HUES48 (cell line): Measurements from ENCODE around the gene NALCN.

ENCODE experiments used
- H3K27ac ChIP-seq: one replicate; pipeline ENCODE4 v1.7.0; 2013; ENCODE audit warnings: low read depth, low read length, inconsistent platforms
- H3K27me3 ChIP-seq: 2 replicates; pipeline ENCODE4 v1.6.1; 2013; ENCODE audit warnings: mild to moderate bottlenecking, low read length; ENCODE audit not compliant: control insufficient read depth, insufficient read depth
- H3K36me3 ChIP-seq: 2 replicates; pipeline ENCODE4 v1.6.1; 2013; ENCODE audit warnings: low read length; ENCODE audit not compliant: control insufficient read depth, insufficient read depth
- H3K4me1 ChIP-seq: 2 replicates; pipeline ENCODE4 v1.6.1; 2013; ENCODE audit warnings: mild to moderate bottlenecking, low read length; ENCODE audit not compliant: control insufficient read depth, insufficient read depth
- H3K4me3 ChIP-seq: 2 replicates; pipeline ENCODE4 v1.5.1; 2013; ENCODE audit warnings: mild to moderate bottlenecking, low read depth, low read length
- H3K9ac ChIP-seq: 2 replicates; pipeline ENCODE4 v1.6.1; 2013; ENCODE audit warnings: mild to moderate bottlenecking, low read depth, low read length, moderate library complexity
- H3K9me3 ChIP-seq: 2 replicates; pipeline ENCODE4 v1.6.1; 2013; ENCODE audit warnings: low read length; ENCODE audit not compliant: control insufficient read depth, insufficient read depth

The NALCN gene

GRCh38 chr13:101082441-101082840 is 333.9 kb downstream of the NALCN start:
- no peaks in the 10 kb centered on the region for H3K4me1 ChIP-seq
- peaks cover 4% of the 10 kb centered on the region; the same call in 1 of the 2 replicates for H3K9me3 ChIP-seq
- H3K27me3 ChIP-seq, result no peaks in the 10 kb centered on the region
- H3K27ac ChIP-seq, result no peak overlapping the region
- no peaks in the 10 kb centered on the region for H3K36me3 ChIP-seq
- H3K4me3 ChIP-seq, result no peak overlapping the region
- no peak overlapping the region for H3K9ac ChIP-seq

- Histone ChIP-seq H3K27ac (no peak overlapping the region), H3K27me3 (no peaks in the 10 kb centered on the region), H3K36me3 (no peaks in the 10 kb centered on the region), H3K9me3 (peaks cover 4% of the 10 kb centered on the region; the same call in 1 of the 2 replicates), H3K9ac (no peak overlapping the region), H3K4me3 (no peak overlapping the region), H3K4me1 (no peaks in the 10 kb centered on the region)
Observed at GRCh38 chr13:101080616-101081015, 335.7 kb downstream of the NALCN start.

GRCh38 chr13:101065329-101065728 is 351.0 kb downstream of the NALCN start:
- Histone ChIP-seq H3K4me1 (no peaks in the 10 kb centered on the region), H3K4me3 (no peak overlapping the region), H3K9ac (no peak overlapping the region), H3K9me3 (no peaks in the 10 kb centered on the region), H3K36me3 (no peaks in the 10 kb centered on the region), H3K27me3 (no peaks in the 10 kb centered on the region), H3K27ac (no peak overlapping the region)

- no peaks in the 10 kb centered on the region for H3K9me3 ChIP-seq
- no peak overlapping the region for H3K9ac ChIP-seq
- H3K27me3 ChIP-seq, result no peaks in the 10 kb centered on the region
- no peak overlapping the region for H3K27ac ChIP-seq
- H3K36me3 ChIP-seq, result no peaks in the 10 kb centered on the region
- H3K4me3 ChIP-seq, result no peak overlapping the region
- 0 out of 2 replicates have a peak, but pooled peaks cover 3% of the 10 kb centered on the region for H3K4me1 ChIP-seq
Observed at GRCh38 chr13:101059793-101060192, 356.5 kb downstream of the NALCN start.

GRCh38 chr13:101058841-101059240 is 357.5 kb downstream of the NALCN start:
- Histone ChIP-seq H3K9me3 (no peaks in the 10 kb centered on the region), H3K4me1 (0 out of 2 replicates have a peak, but pooled peaks cover 3% of the 10 kb centered on the region), H3K4me3 (no peak overlapping the region), H3K27me3 (no peaks in the 10 kb centered on the region), H3K36me3 (no peaks in the 10 kb centered on the region), H3K27ac (no peak overlapping the region), H3K9ac (no peak overlapping the region)

- H3K4me1 ChIP-seq, result 0 out of 2 replicates have a peak, but pooled peaks cover 3% of the 10 kb centered on the region
- H3K27me3 ChIP-seq, result no peaks in the 10 kb centered on the region
- no peaks in the 10 kb centered on the region for H3K9me3 ChIP-seq
- H3K36me3 ChIP-seq, result no peaks in the 10 kb centered on the region
- no peak overlapping the region for H3K4me3 ChIP-seq
- no peak overlapping the region for H3K27ac ChIP-seq
- no peak overlapping the region for H3K9ac ChIP-seq
Observed at GRCh38 chr13:101053301-101054093, 362.8 kb downstream of the NALCN start.

GRCh38 chr13:101049166-101049850 is 367.0 kb downstream of the NALCN start:
- H3K4me1 ChIP-seq, result no peaks in the 10 kb centered on the region; the same call in 1 of the 2 replicates
- no peaks in the 10 kb centered on the region for H3K9me3 ChIP-seq

GRCh38 chr13:101036546-101036945 is 379.8 kb downstream of the NALCN start:
- H3K4me3 ChIP-seq, result no peak overlapping the region
- no peak overlapping the region for H3K9ac ChIP-seq
- no peak overlapping the region for H3K27ac ChIP-seq
- no peaks in the 10 kb centered on the region for H3K9me3 ChIP-seq
- H3K27me3 ChIP-seq, result no peaks in the 10 kb centered on the region
- H3K4me1 ChIP-seq, result peaks cover 12% of the 10 kb centered on the region
- no peaks in the 10 kb centered on the region for H3K36me3 ChIP-seq

More at GRCh38 chr13:101049166-101049850, 367.0 kb downstream of the NALCN start:
- no peaks in the 10 kb centered on the region for H3K27me3 ChIP-seq
- H3K36me3 ChIP-seq, result no peaks in the 10 kb centered on the region
- H3K27ac ChIP-seq, result no peak overlapping the region
- no peak overlapping the region for H3K4me3 ChIP-seq
- H3K9ac ChIP-seq, result no peak overlapping the region

GRCh38 chr13:101035119-101035620 is 381.1 kb downstream of the NALCN start:
- Histone ChIP-seq H3K4me1 (peaks cover 12% of the 10 kb centered on the region), H3K36me3 (no peaks in the 10 kb centered on the region), H3K9ac (no peak overlapping the region), H3K27ac (no peak overlapping the region), H3K27me3 (no peaks in the 10 kb centered on the region), H3K4me3 (no peak overlapping the region), H3K9me3 (no peaks in the 10 kb centered on the region)

GRCh38 chr13:101026736-101027398 is 389.4 kb downstream of the NALCN start:
- Histone ChIP-seq H3K9ac (no peak overlapping the region), H3K27me3 (no peaks in the 10 kb centered on the region), H3K4me3 (no peak overlapping the region), H3K36me3 (no peaks in the 10 kb centered on the region), H3K27ac (no peak overlapping the region), H3K4me1 (0 out of 2 replicates have a peak, but pooled peaks cover 5% of the 10 kb centered on the region), H3K9me3 (no peaks in the 10 kb centered on the region)
